Type B pancreatic cell (in vitro differentiated cells): ENCODE results near the gene RRP36. TPM values are rescaled to one million over a fixed set of nuclear protein-coding genes. Genes with fewer than 3 reads are reported as not detected.
A peak's percentile ranks its signal among the peaks of the same experiment; 100 is the strongest.

ENCODE experiments used
- DNase-seq: peaks from one replicate; pipeline ENCODE4 v3.0.0; 2021; ENCODE audit warnings: mixed read lengths; ENCODE audit not compliant: unreplicated experiment; ENCODE audit errors: extremely low spot score
- H3K27ac Mint-ChIP-seq: 2 replicates; pipeline ENCODE4 v1.8.0; 2021; ENCODE audit warnings: mild to moderate bottlenecking, mixed read lengths
- H3K27me3 Mint-ChIP-seq: 2 replicates; pipeline ENCODE4 v1.8.0; 2021; ENCODE audit warnings: mixed read lengths
- H3K36me3 Mint-ChIP-seq: 2 replicates; pipeline ENCODE4 v1.8.0; 2021; ENCODE audit warnings: mixed read lengths
- H3K4me1 Mint-ChIP-seq: one replicate; pipeline ENCODE4 v1.8.0; 2021; ENCODE audit warnings: mixed read lengths; ENCODE audit not compliant: unreplicated experiment
- H3K4me3 Mint-ChIP-seq: 2 replicates; pipeline ENCODE4 v1.8.0; 2021; ENCODE audit warnings: mild to moderate bottlenecking, mixed read lengths
- H3K9me3 Mint-ChIP-seq: 2 replicates; pipeline ENCODE4 v1.8.0; 2021; ENCODE audit warnings: mixed read lengths
- CTCF ChIP-seq: fragments of 200-600 bp; sonication (generic); conservative IDR thresholded peaks from 2 replicates; pipeline ENCODE4 v1.5.0; 2021; ENCODE audit warnings: antibody characterized with exemption, mild to moderate bottlenecking
- total RNA-seq: library from RNA; stranded (reverse); gene quantifications from 2 replicates; pipeline ENCODE4 v1.2.1, GENCODE V29; 2021; ENCODE audit warnings: low replicate concordance

RRP36 gene
- total RNA-seq, 1 donor from 2014 or later: 56.7 TPM

GRCh38 chr6:43077333-43077809, 55.9 kb downstream of the RRP36 start:
- peak overlapping the region; percentile 90 for H3K4me3 Mint-ChIP-seq
- TF ChIP-seq CTCF: no peak
- H3K4me1 Mint-ChIP-seq: peaks cover 15% of the 10 kb centered on the region
- no peaks in the 10 kb centered on the region for H3K27me3 Mint-ChIP-seq
- DNase-seq: no peak
- no peaks in the 10 kb centered on the region for H3K9me3 Mint-ChIP-seq
- peaks cover 17% of the 10 kb centered on the region for H3K36me3 Mint-ChIP-seq
- H3K27ac Mint-ChIP-seq: peak overlapping the region; percentile 58

- no peak for TF ChIP-seq CTCF
- Mint-ChIP-seq H3K4me1 (peaks cover 17% of the 10 kb centered on the region), H3K4me3 (peak overlapping the region; percentile 90), H3K9me3 (no peaks in the 10 kb centered on the region), H3K36me3 (peaks cover 13% of the 10 kb centered on the region), H3K27me3 (no peaks in the 10 kb centered on the region), H3K27ac (peak overlapping the region; percentile 33)
- DNase-seq: no peak
Measured at GRCh38 chr6:43077981-43078511, 56.6 kb downstream of the RRP36 start.

- Mint-ChIP-seq H3K36me3 (peaks cover 13% of the 10 kb centered on the region), H3K27me3 (no peaks in the 10 kb centered on the region), H3K9me3 (no peaks in the 10 kb centered on the region), H3K4me1 (peaks cover 23% of the 10 kb centered on the region), H3K4me3 (peak overlapping the region; percentile 90), H3K27ac (no peak overlapping the region)
- TF ChIP-seq CTCF: no peak
- DNase-seq: no peak
Measured at GRCh38 chr6:43078691-43079090, 57.3 kb downstream of the RRP36 start.

Other genes with a start within 250 kb of the RRP36 start
- 9.1 and 9.3 TPM in 2 replicates for gene BICRAL, start 239.6 kb upstream of the RRP36 start, total RNA-seq
- gene RPL7L1, start 142.0 kb upstream of the RRP36 start, total RNA-seq: 83.4 and 101 TPM in 2 replicates
- not detected in 2 replicates for gene PTCRA, start 105.6 kb upstream of the RRP36 start, total RNA-seq
- gene CNPY3, start 92.1 kb upstream of the RRP36 start, total RNA-seq: 37.9 and 57.6 TPM in 2 replicates
- 0.26 and 0.39 TPM in 2 replicates for gene GNMT, start 60.9 kb upstream of the RRP36 start, total RNA-seq
- 34.4 and 35.9 TPM in 2 replicates for gene PEX6, start 42.4 kb upstream of the RRP36 start, total RNA-seq
- gene PPP2R5D, start 37.1 kb upstream of the RRP36 start, total RNA-seq: 35.1 and 55.1 TPM in 2 replicates
- 54.1 and 67.5 TPM in 2 replicates for gene MEA1, start 7.7 kb upstream of the RRP36 start, total RNA-seq
- 96.4 and 104 TPM in 2 replicates for gene KLHDC3, start 7.4 kb upstream of the RRP36 start, total RNA-seq
- 53.7 and 65.0 TPM in 2 replicates for gene CUL7, start 32.2 kb downstream of the RRP36 start, total RNA-seq
- 58.6 and 71.8 TPM in 2 replicates for gene MRPL2, start 37.8 kb downstream of the RRP36 start, total RNA-seq
- gene KLC4, start 38.0 kb downstream of the RRP36 start, total RNA-seq: 33.2 and 36.4 TPM in 2 replicates
- 115 and 155 TPM in 2 replicates for gene PTK7, start 54.7 kb downstream of the RRP36 start, total RNA-seq
- gene SRF, start 149.6 kb downstream of the RRP36 start, total RNA-seq: 35.2 and 38.2 TPM in 2 replicates
- gene CUL9, start 160.6 kb downstream of the RRP36 start, total RNA-seq: 29.5 and 49.5 TPM in 2 replicates
- gene DNPH1, start 207.9 kb downstream of the RRP36 start, total RNA-seq: 47.8 and 52.3 TPM in 2 replicates
- 0.93 and 1.7 TPM in 2 replicates for gene TTBK1, start 221.9 kb downstream of the RRP36 start, total RNA-seq